ENCODE results near the gene HSPA9.

Gene HSPA9

DNA sequence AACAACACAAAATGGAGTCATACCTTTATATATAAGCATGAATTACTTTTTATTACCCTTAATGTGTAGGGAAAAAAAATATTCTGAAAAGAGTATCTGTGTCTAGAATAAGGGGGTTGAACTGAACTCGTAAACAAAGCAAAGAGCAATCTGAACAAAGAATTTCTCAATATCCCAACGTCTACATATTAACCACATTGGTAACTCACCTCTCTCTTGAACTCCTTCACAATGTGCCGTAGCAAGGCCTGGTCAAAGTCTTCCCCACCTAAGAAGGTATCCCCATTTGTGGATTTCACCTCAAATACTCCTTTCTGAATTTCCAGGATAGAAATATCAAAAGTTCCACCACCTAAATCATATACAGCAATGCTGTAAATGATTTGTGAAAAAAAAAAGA lies 8.4 kb downstream of the HSPA9 start:
- TF ChIP-seq, protein P1, sequence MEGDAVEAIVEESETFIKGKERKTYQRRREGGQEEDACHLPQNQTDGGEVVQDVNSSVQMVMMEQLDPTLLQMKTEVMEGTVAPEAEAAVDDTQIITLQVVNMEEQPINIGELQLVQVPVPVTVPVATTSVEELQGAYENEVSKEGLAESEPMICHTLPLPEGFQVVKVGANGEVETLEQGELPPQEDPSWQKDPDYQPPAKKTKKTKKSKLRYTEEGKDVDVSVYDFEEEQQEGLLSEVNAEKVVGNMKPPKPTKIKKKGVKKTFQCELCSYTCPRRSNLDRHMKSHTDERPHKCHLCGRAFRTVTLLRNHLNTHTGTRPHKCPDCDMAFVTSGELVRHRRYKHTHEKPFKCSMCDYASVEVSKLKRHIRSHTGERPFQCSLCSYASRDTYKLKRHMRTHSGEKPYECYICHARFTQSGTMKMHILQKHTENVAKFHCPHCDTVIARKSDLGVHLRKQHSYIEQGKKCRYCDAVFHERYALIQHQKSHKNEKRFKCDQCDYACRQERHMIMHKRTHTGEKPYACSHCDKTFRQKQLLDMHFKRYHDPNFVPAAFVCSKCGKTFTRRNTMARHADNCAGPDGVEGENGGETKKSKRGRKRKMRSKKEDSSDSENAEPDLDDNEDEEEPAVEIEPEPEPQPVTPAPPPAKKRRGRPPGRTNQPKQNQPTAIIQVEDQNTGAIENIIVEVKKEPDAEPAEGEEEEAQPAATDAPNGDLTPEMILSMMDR (IDR thresholded peaks at IDR 0.05; ENCODE audit: control extremely low read depth, extremely low read depth, low read depth, missing control alignments) = no peak
- ChIA-PET CTCF (interaction anchor here (1.0 to 1.9 kb wide), 4 partner anchors 9 to 18 kb away, joined by 5 to 11 read pairs (median 6); partner anchors contain the start of gene HSPA9), POLR2A (interaction anchor here (0.9 kb wide), 1 partner anchor 9 kb away, joined by 6 read pairs; the partner anchor contains the start of gene HSPA9)
- no peak for DNase-seq (ENCODE audit: extremely low spot score)

DNA sequence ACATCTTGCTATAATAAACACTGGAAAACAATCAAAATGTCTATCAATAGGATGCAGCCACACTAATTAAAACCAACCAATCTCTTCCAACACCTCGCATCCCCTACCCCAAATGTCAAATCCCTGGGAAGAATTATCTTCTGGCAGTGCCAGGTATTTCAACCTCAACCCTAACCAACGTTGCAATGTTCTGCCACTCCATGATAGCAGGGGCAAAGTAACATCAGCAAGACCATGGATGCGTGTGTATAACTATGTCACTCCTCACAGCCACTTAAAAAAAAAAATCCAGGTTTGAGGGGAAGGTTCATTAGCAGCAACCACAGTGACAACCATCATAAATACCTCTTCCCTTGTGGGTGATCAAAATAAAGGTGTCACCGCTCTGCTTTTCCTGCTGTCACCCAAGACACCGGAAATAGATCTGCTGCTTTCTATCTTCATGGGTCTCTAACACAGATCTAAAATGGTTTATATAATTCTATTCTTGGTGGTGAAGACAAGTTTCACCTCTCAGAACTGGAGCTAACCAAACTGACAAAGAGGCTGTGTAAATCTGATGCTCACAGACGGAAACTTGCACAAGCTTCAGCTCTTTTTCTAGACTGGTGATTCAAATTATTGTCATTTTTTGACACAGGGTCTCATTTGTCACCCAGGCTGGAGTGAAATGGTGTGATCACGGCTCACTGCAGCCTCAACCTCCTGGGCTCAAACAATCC lies 9.9 kb downstream of the HSPA9 start:
- TF ChIP-seq, protein P1 (IDR thresholded peaks at IDR 0.05; ENCODE audit: control extremely low read depth, extremely low read depth, low read depth, missing control alignments) = no peak
- ChIA-PET CTCF (interaction anchor here (1.5 to 1.9 kb wide), 2 partner anchors 9 to 17 kb away, joined by 5 to 11 read pairs; no protein-coding TSS in a partner anchor), POLR2A (interaction anchor here (1.3 kb wide), 1 partner anchor 10 kb away, joined by 3 read pairs; the partner anchor contains the start of gene HSPA9)
- DNase-seq (ENCODE audit: extremely low spot score) = no peak

DNA sequence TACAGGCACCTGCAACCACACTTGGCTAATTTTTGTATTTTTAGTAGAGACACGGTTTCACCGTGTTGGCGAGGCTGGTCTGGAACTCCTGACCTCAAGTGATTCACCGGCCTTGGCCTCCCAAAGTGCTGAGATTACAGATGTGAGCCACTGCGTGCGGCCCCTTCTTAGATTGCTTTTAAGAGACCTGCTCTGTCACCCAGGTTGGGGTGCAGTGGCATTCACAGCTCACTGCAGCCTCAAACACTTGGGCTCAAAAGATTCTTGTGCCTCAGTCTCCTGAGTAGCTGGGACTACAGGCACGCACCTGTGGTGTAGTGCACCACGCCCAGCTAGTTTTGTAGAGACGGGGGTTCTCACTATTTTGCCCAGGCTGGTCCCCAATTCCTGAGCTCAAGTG lies 11.0 kb downstream of the HSPA9 start:
- DNase-seq (ENCODE audit: extremely low spot score) = no peak
- CTCF ChIA-PET = interaction anchor here (1.9 to 2.1 kb wide), 2 partner anchors 16 kb away, joined by 4 to 5 read pairs; no protein-coding TSS in a partner anchor
- POLR2A ChIA-PET = no interaction called here
- TF ChIP-seq, protein P1 (IDR thresholded peaks at IDR 0.05; ENCODE audit: control extremely low read depth, extremely low read depth, low read depth, missing control alignments) = no peak

DNA sequence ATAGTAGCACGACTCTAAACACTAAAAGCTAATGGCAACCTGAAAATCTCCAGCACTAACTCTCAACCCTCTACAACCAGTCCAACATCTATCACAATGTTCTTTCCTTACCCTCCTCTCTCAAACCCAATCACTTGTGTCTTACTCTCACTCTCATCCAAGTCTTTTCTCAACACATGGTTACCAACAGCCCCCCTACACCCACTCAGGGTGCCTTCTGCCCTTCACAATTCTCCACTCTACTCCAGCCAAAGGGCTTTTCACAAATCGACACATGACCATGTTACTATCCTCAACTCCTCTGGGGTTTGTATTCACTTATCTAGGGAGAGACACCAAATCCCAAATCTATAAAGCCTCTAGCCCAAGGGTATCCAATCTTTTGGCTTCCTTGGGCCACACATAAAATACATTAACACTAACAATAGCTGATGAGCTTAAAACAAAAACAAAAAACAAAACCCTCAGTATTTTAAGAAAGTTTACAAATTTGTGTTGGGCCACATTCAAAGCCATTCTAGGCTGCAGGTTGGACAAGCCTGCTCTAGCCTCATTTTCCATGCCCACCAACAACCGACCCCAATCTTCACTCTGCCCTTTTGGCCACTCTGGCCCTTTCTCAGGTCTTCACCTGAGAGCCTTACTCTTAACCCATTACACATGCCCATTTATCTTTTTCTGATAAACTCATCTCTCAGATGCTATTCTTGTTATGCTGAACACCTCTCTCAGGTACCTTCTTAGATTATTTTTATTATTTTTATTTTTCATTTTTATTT lies 11.7 kb downstream of the HSPA9 start:
- POLR2A ChIA-PET = no interaction called here
- CTCF ChIA-PET = interaction anchor here (1.5 to 2.1 kb wide), 3 partner anchors 12 to 16 kb away, joined by 3 to 5 read pairs (median 4); partner anchors contain the start of gene HSPA9
- TF ChIP-seq, protein P1 (IDR thresholded peaks at IDR 0.05; ENCODE audit: control extremely low read depth, extremely low read depth, low read depth, missing control alignments) = no peak
- DNase-seq (ENCODE audit: extremely low spot score) = no peak

DNA sequence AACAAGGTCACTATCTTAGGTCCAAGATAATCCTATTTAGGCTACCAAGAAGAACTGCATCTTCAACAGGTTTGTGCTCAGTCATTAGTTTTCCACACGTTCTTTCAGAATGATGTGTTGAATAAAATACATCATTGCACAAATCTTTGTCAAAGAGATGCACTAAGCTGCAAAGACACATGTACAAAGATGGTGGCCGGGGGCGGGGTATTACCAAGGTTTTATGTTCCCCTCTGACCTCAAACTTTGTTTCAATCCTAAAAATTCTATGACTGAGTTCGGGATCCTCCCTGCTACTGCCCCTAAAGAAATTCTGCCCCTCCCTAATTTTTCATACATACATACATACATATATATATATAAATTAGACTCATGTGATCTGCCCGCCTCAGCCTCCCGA lies 14.2 kb downstream of the HSPA9 start:
- ChIA-PET POLR2A (interaction anchor here (0.6 to 0.7 kb wide), 2 partner anchors 13 to 789 kb away, joined by 3 to 12 read pairs; no protein-coding TSS in a partner anchor), CTCF (interaction anchor here (1.8 kb wide), 1 partner anchor 12 kb away, joined by 4 read pairs; no protein-coding TSS in a partner anchor)
- TF ChIP-seq, protein P1 (IDR thresholded peaks at IDR 0.05; ENCODE audit: control extremely low read depth, extremely low read depth, low read depth, missing control alignments) = no peak
- DNase-seq (ENCODE audit: extremely low spot score) = no peak

DNA sequence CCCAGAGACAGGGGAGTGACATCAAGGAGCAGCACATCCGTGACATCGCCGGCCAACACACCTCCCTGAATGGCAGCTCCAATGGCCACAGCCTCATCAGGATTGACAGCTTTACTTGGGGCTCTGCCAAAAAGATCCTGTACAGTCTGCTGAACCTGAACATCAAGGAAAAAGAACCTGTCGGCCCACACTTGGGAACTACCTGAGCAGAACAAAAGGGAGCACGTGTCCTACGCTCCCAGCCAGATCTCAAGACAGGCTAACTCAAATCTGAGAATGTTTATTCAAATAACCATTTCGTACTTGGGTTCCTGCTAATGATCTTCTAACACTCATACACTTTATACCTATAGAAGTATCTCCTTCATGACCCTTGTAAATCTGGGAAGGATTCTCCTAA lies 15.3 kb downstream of the HSPA9 start:
- ChIA-PET CTCF (interaction anchor here (1.5 to 1.8 kb wide), 2 partner anchors 11 to 13 kb away, joined by 4 read pairs; no protein-coding TSS in a partner anchor), POLR2A (no interaction called here)
- DNase-seq (ENCODE audit: extremely low spot score) = no peak
- TF ChIP-seq, protein P1 (IDR thresholded peaks at IDR 0.05; ENCODE audit: control extremely low read depth, extremely low read depth, low read depth, missing control alignments) = no peak

Measured in GM10248 (cell line).